ENCODE data around the gene CCL28.

CCL28 gene

GRCh38 chr5:43357067-43357466 lies 55.1 kb downstream of the CCL28 start:
- DNase-seq (ENCODE audit: low spot score) = no peak

GRCh38 chr5:43354774-43355173 lies 57.4 kb downstream of the CCL28 start:
- no peak for DNase-seq (ENCODE audit: low spot score)

GRCh38 chr5:43353668-43354067 lies 58.5 kb downstream of the CCL28 start:
- no peak for DNase-seq (ENCODE audit: low spot score)

- no peak for DNase-seq (ENCODE audit: low spot score)
Measured at GRCh38 chr5:43352915-43353314, 59.3 kb downstream of the CCL28 start.

- DNase-seq (ENCODE audit: low spot score) = no peak
Measured at GRCh38 chr5:43352131-43352530, 60.1 kb downstream of the CCL28 start.

GRCh38 chr5:43348861-43349363 lies 63.3 kb downstream of the CCL28 start:
- DNase-seq (ENCODE audit: low spot score) = no peak

GRCh38 chr5:43348207-43348606 lies 64.0 kb downstream of the CCL28 start:
- no peak for DNase-seq (ENCODE audit: low spot score)

GRCh38 chr5:43338862-43339261 lies 73.3 kb downstream of the CCL28 start:
- no peak for DNase-seq (ENCODE audit: low spot score)

- DNase-seq (ENCODE audit: low spot score) = no peak
Measured at GRCh38 chr5:43336159-43336558, 76.0 kb downstream of the CCL28 start.

GRCh38 chr5:43335681-43336080 lies 76.5 kb downstream of the CCL28 start:
- no peak for DNase-seq (ENCODE audit: low spot score)

GRCh38 chr5:43332401-43332800 lies 79.8 kb downstream of the CCL28 start:
- no peak for DNase-seq (ENCODE audit: low spot score)
